K562 (cell line): Measurements from ENCODE around the gene CRABP2. TPM values are rescaled to one million over a fixed set of nuclear protein-coding genes. Genes with fewer than 3 reads are reported as not detected.

Source experiments
- CEBPZ ChIP-seq: fragments of 150-350 bp; IDR thresholded peaks from 2 replicates; pipeline ENCODE4 v1.6.1; 2014; ENCODE audit warnings: low read depth, mild to moderate bottlenecking, low read length, borderline replicate concordance
- CREM ChIP-seq: IDR thresholded peaks from 2 replicates; pipeline ENCODE4 v1.6.1; 2014; ENCODE audit warnings: antibody characterized with exemption, low read depth
- EP400 ChIP-seq: fragments of 450-650 bp; IDR thresholded peaks from 2 replicates; pipeline ENCODE4 v1.6.1; 2017; ENCODE audit warnings: antibody characterized with exemption, mild to moderate bottlenecking, moderate library complexity
- ETS1 ChIP-seq: conservative IDR thresholded peaks from 2 replicates; pipeline ENCODE4 v1.6.1; 2011; ENCODE audit warnings: low read depth, mild to moderate bottlenecking, low read length; ENCODE audit not compliant: control insufficient read depth
- ETV5 ChIP-seq: sonication (generic); formaldehyde crosslinking; IDR thresholded peaks from 2 replicates; pipeline ENCODE4 v1.4.0; 2020; ENCODE audit warnings: low read depth, mild to moderate bottlenecking, missing genetic modification reagents
- FUS ChIP-seq: fragments of 200-400 bp; formaldehyde crosslinking; optimal IDR thresholded peaks from 2 replicates; pipeline ENCODE3; 2017; ENCODE audit warnings: low read depth, low read length
- HDAC1 ChIP-seq, 2 experiments: fragments of 450-650 bp; IDR thresholded peaks; 2 replicates each; pipeline ENCODE4 v1.6.1; 2016 to 2017; ENCODE audit warnings: inconsistent platforms in 1 of 2, mild to moderate bottlenecking in 1 of 2, moderate library complexity in 1 of 2
- HDAC2 ChIP-seq: fragments of 450-650 bp; IDR thresholded peaks from 2 replicates; pipeline ENCODE4 v1.6.1; 2016; ENCODE audit warnings: mild to moderate bottlenecking
- HDAC6 ChIP-seq: IDR thresholded peaks from 2 replicates; pipeline ENCODE4 v1.6.1; 2012; ENCODE audit warnings: low read depth, mild to moderate bottlenecking, control low read depth, inconsistent platforms, low read length, moderate library complexity
- HMG20B ChIP-seq: fragments of 250-450 bp; sonication (Bioruptor Pico); IDR thresholded peaks from 2 replicates; pipeline ENCODE4 v1.5.0; 2021; ENCODE audit warnings: mild to moderate bottlenecking
- IRF2 ChIP-seq: sonication (generic); formaldehyde crosslinking; IDR thresholded peaks from 2 replicates; pipeline ENCODE4 v1.8.1; 2022; ENCODE audit warnings: mild to moderate bottlenecking, missing genetic modification reagents
- LEF1 ChIP-seq: fragments of 450-650 bp; IDR thresholded peaks from 2 replicates; pipeline ENCODE4 v1.6.1; 2016; ENCODE audit warnings: mild to moderate bottlenecking
- NFE2 ChIP-seq: IDR thresholded peaks from 2 replicates; pipeline ENCODE4 v1.6.1; 2014; ENCODE audit warnings: antibody characterized with exemption, low read depth
- POLR2A ChIP-seq: fragments of 450-650 bp; conservative IDR thresholded peaks from 2 replicates; pipeline ENCODE4 v1.6.1; 2016
- RBM15 ChIP-seq: fragments of 200-400 bp; formaldehyde crosslinking; IDR thresholded peaks from 2 replicates; pipeline ENCODE4 v1.6.1; 2018; ENCODE audit warnings: mild to moderate bottlenecking, low read length, moderate library complexity; ENCODE audit not compliant: insufficient read depth
- TAF1 ChIP-seq: IDR thresholded peaks from 2 replicates; pipeline ENCODE4 v1.6.1; 2011; ENCODE audit warnings: mild to moderate bottlenecking, low read length, moderate library complexity; ENCODE audit not compliant: insufficient read depth, control insufficient read depth, severe bottlenecking; ENCODE audit errors: extremely low read depth
- TRIM28 ChIP-seq: fragments of 450-650 bp; IDR thresholded peaks from 2 replicates; pipeline ENCODE4 v1.6.1; 2017
- ZBTB26 ChIP-seq: fragments of 450-650 bp; formaldehyde crosslinking; IDR thresholded peaks from 2 replicates; pipeline ENCODE4 v1.4.0; 2022; ENCODE audit warnings: missing genetic modification characterization
- ZC3H8 ChIP-seq: fragments of 450-650 bp; IDR thresholded peaks from 2 replicates; pipeline ENCODE4 v1.6.1; 2017
- ZNF274 ChIP-seq: IDR thresholded peaks from 2 replicates; pipeline ENCODE4 v1.6.1; 2011; ENCODE audit warnings: low read depth, mild to moderate bottlenecking, low read length, moderate library complexity, borderline replicate concordance
- polyA plus RNA-seq, 8 experiments: library from polyadenylated mRNA; depleted of rRNA in 4 of 8; stranded (reverse) in 5 of 8; unstranded in 3 of 8; fragments of >200 nt; fragmentation: Nextera tagmentation in 2 of 8; fragmentation: Illumina TruSeq in 1 of 8; extraction: Ambion mirVana in 2 of 8; extraction: Trizol in 1 of 8; gene quantifications; 2 replicates each; pipeline versions ENCODE4 v1.2.1 to v1.2.3, GENCODE V29; 2011 to 2014; ENCODE audit warnings: inconsistent platforms in 1 of 8, missing spikeins in 1 of 8
- total RNA-seq, 7 experiments: library from RNA; depleted of rRNA in 6 of 7; stranded (reverse); fragments of >200 nt in 6 of 7; fragmentation: Illumina TruSeq in 2 of 7; extraction: Trizol in 2 of 7; gene quantifications; 2 replicates each; pipeline versions ENCODE4 v1.2.1 to v1.2.3, GENCODE V29; 2011 to 2021; ENCODE audit warnings: low replicate concordance in 1 of 7
- TF ChIP-seq, protein P1 (sequence below): sonication (generic); formaldehyde crosslinking; IDR thresholded peaks from 2 replicates; pipeline ENCODE4 v1.8.0; 2022; ENCODE audit warnings: missing genetic modification reagents, mild to moderate bottlenecking, moderate library complexity, borderline replicate concordance

Gene CRABP2
- total and polyA plus RNA-seq, 9 of the 15 experiments (the other 6 are each of a cell fraction or from before 2014, with no cell fraction given): 0.30 to 2.5 (median 0.82) TPM

GRCh38 chr1:156727926-156728598, 22.7 kb upstream of the CRABP2 start, which contains the start of gene METTL25B (continued):
- TF ChIP-seq HDAC6: no peak
- TF ChIP-seq HDAC2: peak; percentile 62; the same call in 1 of the 2 replicates
- TF ChIP-seq CREM: peak; percentile 89
- peak; percentile 82 for TF ChIP-seq POLR2A
- peak; percentile 81; the same call in 1 of the 2 replicates for TF ChIP-seq EP400
- TF ChIP-seq, protein P1, sequence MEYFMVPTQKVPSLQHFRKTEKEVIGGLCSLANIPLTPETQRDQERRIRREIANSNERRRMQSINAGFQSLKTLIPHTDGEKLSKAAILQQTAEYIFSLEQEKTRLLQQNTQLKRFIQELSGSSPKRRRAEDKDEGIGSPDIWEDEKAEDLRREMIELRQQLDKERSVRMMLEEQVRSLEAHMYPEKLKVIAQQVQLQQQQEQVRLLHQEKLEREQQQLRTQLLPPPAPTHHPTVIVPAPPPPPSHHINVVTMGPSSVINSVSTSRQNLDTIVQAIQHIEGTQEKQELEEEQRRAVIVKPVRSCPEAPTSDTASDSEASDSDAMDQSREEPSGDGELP (CRISPR knock-in tag): peak; percentile 46; the same call in 1 of the 2 replicates
- no peak for TF ChIP-seq HMG20B (CRISPR knock-in tag)
- peak; percentile 52; the same call in 1 of the 2 replicates for TF ChIP-seq ETV5 (CRISPR knock-in tag)
- TF ChIP-seq LEF1: no peak
- TF ChIP-seq ZC3H8: no peak
- TF ChIP-seq RBM15: no peak
- TF ChIP-seq ZBTB26: no peak
- TF ChIP-seq FUS: no peak
- TF ChIP-seq ETS1: peak; percentile 66; the same call in 1 of the 2 replicates
- TF ChIP-seq NFE2: no peak
- 0 out of 2 replicates have a peak, but pooled peaks have one; percentile 39 for TF ChIP-seq TRIM28
- TF ChIP-seq CEBPZ: no peak
- TF ChIP-seq HDAC1 (IDR thresholded peaks at IDR 0.05): peak in 1 of 2 experiments; percentile 87; a peak in 2 of 4 replicates
- TF ChIP-seq IRF2 (CRISPR knock-in tag): no peak
- peak; percentile 59 for TF ChIP-seq TAF1
- no peak for TF ChIP-seq ZNF274
